GM12878 (cell line): ENCODE measurements around the gene TAS2R41.

ENCODE experiments used
- CREB1 ChIP-seq: IDR thresholded peaks from 2 replicates; pipeline ENCODE4 v1.6.1; 2012; ENCODE audit warnings: low read depth, mild to moderate bottlenecking, inconsistent platforms
- SREBF1 ChIP-seq: IDR thresholded peaks from 2 replicates; pipeline ENCODE4 v1.6.1; 2012; ENCODE audit warnings: mild to moderate bottlenecking, low read length
- ZNF217 ChIP-seq: fragments of 450-650 bp; IDR thresholded peaks from 2 replicates; pipeline ENCODE4 v1.6.1; 2017; ENCODE audit warnings: antibody characterized with exemption, mild to moderate bottlenecking
- TF ChIP-seq, protein P1 (sequence below), 3 experiments: IDR thresholded peaks in 2 of 3; conservative IDR thresholded peaks in 1 of 3; 2 replicates each; pipeline ENCODE4 v1.5.1; 2011; ENCODE audit warnings: low read depth in 3 of 3, low read length in 3 of 3, mild to moderate bottlenecking in 3 of 3, control low read depth in 2 of 3, moderate library complexity in 2 of 3, inconsistent platforms in 1 of 3, mixed read lengths in 1 of 3; ENCODE audit not compliant: control insufficient read depth in 2 of 3, insufficient read depth in 1 of 3; ENCODE audit errors: extremely low read depth in 1 of 3

DNA sequence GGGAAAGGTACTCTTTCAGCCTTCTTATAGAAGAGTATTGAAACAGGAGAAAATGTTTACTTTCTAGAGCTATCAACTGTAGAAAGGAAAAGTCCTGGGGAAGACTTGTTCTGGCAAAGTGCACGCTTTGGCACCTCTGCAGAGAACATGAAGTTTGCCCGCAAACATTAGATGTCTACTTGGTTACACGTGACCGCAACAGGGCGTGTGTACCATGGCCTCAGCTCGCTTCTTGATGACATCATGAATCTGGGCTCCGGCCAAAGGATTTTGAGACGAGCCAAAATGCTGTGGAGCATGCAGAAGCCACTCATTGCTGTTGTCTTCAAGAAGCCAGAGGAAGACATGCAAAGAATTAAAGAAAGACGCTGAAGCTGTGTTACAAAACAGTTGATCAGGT lies 43.0 kb upstream of the TAS2R41 start:
- TF ChIP-seq CREB1 (no peak), SREBF1 (no peak), ZNF217 (no peak)
- TF ChIP-seq, protein P1, sequence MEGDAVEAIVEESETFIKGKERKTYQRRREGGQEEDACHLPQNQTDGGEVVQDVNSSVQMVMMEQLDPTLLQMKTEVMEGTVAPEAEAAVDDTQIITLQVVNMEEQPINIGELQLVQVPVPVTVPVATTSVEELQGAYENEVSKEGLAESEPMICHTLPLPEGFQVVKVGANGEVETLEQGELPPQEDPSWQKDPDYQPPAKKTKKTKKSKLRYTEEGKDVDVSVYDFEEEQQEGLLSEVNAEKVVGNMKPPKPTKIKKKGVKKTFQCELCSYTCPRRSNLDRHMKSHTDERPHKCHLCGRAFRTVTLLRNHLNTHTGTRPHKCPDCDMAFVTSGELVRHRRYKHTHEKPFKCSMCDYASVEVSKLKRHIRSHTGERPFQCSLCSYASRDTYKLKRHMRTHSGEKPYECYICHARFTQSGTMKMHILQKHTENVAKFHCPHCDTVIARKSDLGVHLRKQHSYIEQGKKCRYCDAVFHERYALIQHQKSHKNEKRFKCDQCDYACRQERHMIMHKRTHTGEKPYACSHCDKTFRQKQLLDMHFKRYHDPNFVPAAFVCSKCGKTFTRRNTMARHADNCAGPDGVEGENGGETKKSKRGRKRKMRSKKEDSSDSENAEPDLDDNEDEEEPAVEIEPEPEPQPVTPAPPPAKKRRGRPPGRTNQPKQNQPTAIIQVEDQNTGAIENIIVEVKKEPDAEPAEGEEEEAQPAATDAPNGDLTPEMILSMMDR (IDR thresholded peaks at IDR 0.05 in 2 of 3, conservative IDR thresholded peaks at IDR 0.05 in 1 of 3; ENCODE audit: control insufficient read depth in 2 of 3, extremely low read depth in 1 of 3, insufficient read depth in 1 of 3, low read depth in 3 of 3, low read length in 3 of 3) = no peak
